Right lobe of liver (tissue), 4 donors: ENCODE results near the gene CTU2.

ENCODE experiments used
- CTCF ChIP-seq, 4 donors: fragments of 200-600 bp in 3 of 4; fragments of 450-650 bp in 1 of 4; IDR thresholded peaks; one replicate each; pipeline versions ENCODE4 v1.5.1 to v1.8.0; 2016 to 2022; ENCODE audit warnings: antibody characterized with exemption in 4 of 4, mild to moderate bottlenecking in 2 of 4
- POLR2A ChIP-seq: fragments of 450-650 bp; IDR thresholded peaks from one replicate; pipeline ENCODE4 v1.6.1; 2017; ENCODE audit warnings: antibody characterized with exemption, mild to moderate bottlenecking
- donor health status: DM: no; HTN: no; CAD: no.
- donor health status: DM: no; HTN: no; CAD: no.
- donor health status: DM: no; HTN: yes; CAD: no.

GRCh38 chr16:88681709-88682451 lies 24.4 kb upstream of the CTU2 start:
- TF ChIP-seq CTCF (IDR thresholded peaks at IDR 0.05): no peak
- TF ChIP-seq POLR2A: no peak
